ENCODE data around the gene COL6A2.

DNA sequence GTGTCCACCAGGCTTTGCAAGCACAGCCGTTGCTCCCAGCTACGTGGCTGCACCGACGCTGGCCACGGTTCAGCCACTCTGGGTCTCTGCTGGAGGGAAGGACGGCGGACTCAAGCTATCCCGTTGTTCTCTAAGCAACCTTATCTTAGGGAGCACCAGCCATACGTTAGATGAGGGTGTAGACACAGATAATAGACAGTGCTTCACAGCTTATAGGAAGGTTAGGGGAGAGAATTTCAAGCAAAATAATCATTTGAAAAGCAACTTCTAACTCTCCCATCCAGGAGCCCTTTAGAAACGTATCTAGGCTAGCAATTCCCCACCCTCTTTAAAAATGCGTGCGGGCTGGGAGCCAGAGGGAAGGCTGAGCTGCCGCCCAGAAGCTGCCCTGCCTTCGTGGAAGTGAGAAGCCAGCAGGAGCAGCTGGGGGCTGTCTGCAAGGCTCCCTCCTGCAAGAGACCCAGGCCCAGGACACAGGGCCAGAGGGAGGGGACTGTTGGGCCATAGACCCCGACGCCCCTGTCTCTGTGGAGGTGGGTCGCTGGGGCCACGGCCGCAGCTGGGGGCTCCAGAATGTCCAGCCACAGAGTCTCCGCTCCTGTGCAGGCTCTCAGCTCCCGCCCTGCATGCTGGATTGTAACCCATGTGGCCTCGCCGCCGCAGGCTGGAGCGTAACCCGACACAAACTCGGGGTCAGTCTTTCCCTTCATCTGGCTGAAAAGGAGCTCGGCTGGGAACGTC lies 31.2 kb upstream of the COL6A2 start:
- TF ChIP-seq CTCF (conservative IDR thresholded peaks at IDR 0.05) = no peak
- no peak for TF ChIP-seq EZH2 (IDR thresholded peaks at IDR 0.05; ENCODE audit: low read depth)
